ENCODE data around the gene CXCL13.

DNA sequence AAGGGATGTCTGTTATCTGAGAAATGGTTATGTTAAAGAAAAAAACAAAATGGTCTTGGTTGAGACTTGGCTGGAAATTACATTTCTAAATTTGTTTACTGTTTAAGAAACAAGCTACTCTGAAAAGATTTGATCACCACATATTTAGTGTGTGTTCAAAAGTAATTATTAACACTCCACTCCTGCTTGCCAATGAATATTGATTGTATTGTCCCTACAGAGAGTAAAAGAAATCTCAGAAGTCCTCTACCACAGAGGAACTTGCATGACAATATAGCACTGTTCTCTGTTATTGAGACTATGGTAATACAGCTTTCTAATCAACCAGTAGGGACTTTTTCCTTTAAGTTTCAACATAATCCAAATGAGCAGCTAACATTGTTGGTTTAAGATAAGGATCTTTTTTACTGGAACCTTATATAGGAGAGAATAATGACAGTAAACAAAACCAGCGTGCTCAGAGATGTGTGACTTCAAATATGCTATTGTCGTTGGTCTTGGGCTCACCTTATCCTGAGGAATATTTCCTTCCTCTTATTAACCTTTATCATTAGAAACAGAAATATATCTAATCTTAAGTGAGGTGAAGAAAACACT is 47.6 kb downstream of the CXCL13 start:
- TF ChIP-seq, protein P1, sequence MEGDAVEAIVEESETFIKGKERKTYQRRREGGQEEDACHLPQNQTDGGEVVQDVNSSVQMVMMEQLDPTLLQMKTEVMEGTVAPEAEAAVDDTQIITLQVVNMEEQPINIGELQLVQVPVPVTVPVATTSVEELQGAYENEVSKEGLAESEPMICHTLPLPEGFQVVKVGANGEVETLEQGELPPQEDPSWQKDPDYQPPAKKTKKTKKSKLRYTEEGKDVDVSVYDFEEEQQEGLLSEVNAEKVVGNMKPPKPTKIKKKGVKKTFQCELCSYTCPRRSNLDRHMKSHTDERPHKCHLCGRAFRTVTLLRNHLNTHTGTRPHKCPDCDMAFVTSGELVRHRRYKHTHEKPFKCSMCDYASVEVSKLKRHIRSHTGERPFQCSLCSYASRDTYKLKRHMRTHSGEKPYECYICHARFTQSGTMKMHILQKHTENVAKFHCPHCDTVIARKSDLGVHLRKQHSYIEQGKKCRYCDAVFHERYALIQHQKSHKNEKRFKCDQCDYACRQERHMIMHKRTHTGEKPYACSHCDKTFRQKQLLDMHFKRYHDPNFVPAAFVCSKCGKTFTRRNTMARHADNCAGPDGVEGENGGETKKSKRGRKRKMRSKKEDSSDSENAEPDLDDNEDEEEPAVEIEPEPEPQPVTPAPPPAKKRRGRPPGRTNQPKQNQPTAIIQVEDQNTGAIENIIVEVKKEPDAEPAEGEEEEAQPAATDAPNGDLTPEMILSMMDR (IDR thresholded peaks at IDR 0.05): no peak
- no peak for TF ChIP-seq ZFX (IDR thresholded peaks at IDR 0.05; ENCODE audit: borderline replicate concordance)

Measured in 22Rv1 (cell line).